GM12878 (cell line): ENCODE results near the gene FAM83G. TPM values are rescaled to one million over a fixed set of nuclear protein-coding genes. Genes with fewer than 3 reads are reported as not detected.

ENCODE experiments used
- ATAC-seq: fragments of 200-7000 bp; cut with Tn5 transposase; 3 replicates; pipeline ENCODE4 v1.9.1; 2020; ENCODE audit warnings: mild to moderate bottlenecking, moderate library complexity
- BruUV-seq: library from RNA; stranded (reverse); fragments of 400-500 nt; replicated peaks from 2 replicates; lab custom pipeline; 2021; lab: Mats Ljungman, UMichigan
- CTCF ChIA-PET: fragments of 300-600 bp; sonication (Branson Sonifier 250); formaldehyde crosslinking; extraction: SDS; loops from one replicate; lab custom pipeline; 2021; ENCODE audit warnings: inconsistent platforms; lab: Yijun Ruan, JAX
- POLR2A ChIA-PET: fragments of 350-600 bp; formaldehyde crosslinking; extraction: SDS; loops from one replicate; lab custom pipeline; 2021; ENCODE audit warnings: inconsistent platforms; lab: Charles Lee
- RAD21 ChIA-PET: fragments of 300-600 bp; sonication (Branson Sonifier 250); formaldehyde crosslinking; loops from one replicate; lab custom pipeline; 2023; ENCODE audit warnings: antibody characterized with exemption; ENCODE audit not compliant: unreplicated experiment; lab: Charles Lee
- SMC1A ChIA-PET: fragments of 300-600 bp; sonication (Branson Sonifier 250); formaldehyde crosslinking; loops from one replicate; lab custom pipeline; 2023; ENCODE audit not compliant: unreplicated experiment, uncharacterized antibody; lab: Charles Lee
- DNase-seq: peaks from one replicate; pipeline ENCODE4 v3.0.0-alpha.2; 2011; ENCODE audit warnings: low read depth, low spot score
- FAIRE-seq: peaks from 3 replicates; lab custom pipeline; 2011; peaks lifted over from hg19 to GRCh38; lab: Jason Lieb, UNC
- H2AFZ ChIP-seq: 2 replicates; pipeline ENCODE4 v1.6.0; 2011; ENCODE audit warnings: low read depth, low read length, control low read depth; ENCODE audit not compliant: control insufficient read depth
- H3K27ac ChIP-seq: 2 replicates; pipeline ENCODE4 v1.5.1; 2011; ENCODE audit warnings: control low read depth; ENCODE audit not compliant: control insufficient read depth, insufficient read depth
- H3K27me3 ChIP-seq, 2 experiments: replicated peaks in 1 of 2; 2 replicates each; pipeline versions ENCODE4 v1.6.0 to v1.6.1; 2011; ENCODE audit warnings: low read length in 1 of 2; ENCODE audit not compliant: control insufficient read depth in 2 of 2, insufficient read depth in 2 of 2
- H3K36me3 ChIP-seq, 2 experiments: 2 replicates each; pipeline ENCODE4 v1.5.1; 2011; ENCODE audit warnings: low read length in 1 of 2; ENCODE audit not compliant: control insufficient read depth in 2 of 2, insufficient read depth in 2 of 2
- H3K4me1 ChIP-seq: 2 replicates; pipeline ENCODE4 v1.6.1; 2011; ENCODE audit warnings: mild to moderate bottlenecking, low read length, moderate library complexity, mixed read lengths; ENCODE audit not compliant: control insufficient read depth, insufficient read depth
- H3K4me2 ChIP-seq: 2 replicates; pipeline ENCODE4 v1.6.0; 2011; ENCODE audit warnings: control low read depth; ENCODE audit not compliant: control insufficient read depth, insufficient read depth
- H3K4me3 ChIP-seq: fragments of 200-600 bp; sonication (generic); 2 replicates; pipeline ENCODE4 v1.5.1; 2016
- H3K79me2 ChIP-seq: 2 replicates; pipeline ENCODE4 v1.6.0; 2011; ENCODE audit warnings: low read length; ENCODE audit not compliant: control insufficient read depth, insufficient read depth
- H3K9ac ChIP-seq: 2 replicates; pipeline ENCODE4 v1.8.0; 2011; ENCODE audit warnings: low read length, control low read depth, mixed read lengths; ENCODE audit not compliant: control insufficient read depth, insufficient read depth
- H3K9me3 ChIP-seq: replicated peaks from 3 replicates; pipeline ENCODE4 v1.5.1; 2011; ENCODE audit warnings: mild to moderate bottlenecking, low read length; ENCODE audit not compliant: control insufficient read depth, insufficient read depth
- H4K20me1 ChIP-seq: 2 replicates; pipeline ENCODE4 v1.6.0; 2011; ENCODE audit not compliant: control insufficient read depth, insufficient read depth
- BCL11A ChIP-seq: IDR thresholded peaks from 2 replicates; pipeline ENCODE4 v1.6.1; 2011; ENCODE audit warnings: low read depth, low read length
- BCL3 ChIP-seq: IDR thresholded peaks from 2 replicates; pipeline ENCODE4 v1.6.1; 2011; ENCODE audit warnings: borderline replicate concordance, low read depth, mild to moderate bottlenecking, moderate library complexity, low read length; ENCODE audit not compliant: insufficient read depth, poor library complexity, severe bottlenecking
- BRCA1 ChIP-seq: IDR thresholded peaks from 2 replicates; pipeline ENCODE4 v1.6.1; 2011; ENCODE audit warnings: low read depth, low read length, improper control_type of control experiment
- FOXK2 ChIP-seq: fragments of 450-650 bp; IDR thresholded peaks from 2 replicates; pipeline ENCODE4 v1.6.1; 2017; ENCODE audit warnings: mild to moderate bottlenecking, moderate library complexity
- FOXM1 ChIP-seq: IDR thresholded peaks from 2 replicates; pipeline ENCODE4 v1.6.1; 2012; ENCODE audit warnings: low read depth, mild to moderate bottlenecking, inconsistent platforms, low read length, moderate library complexity
- JUND ChIP-seq: IDR thresholded peaks from 2 replicates; pipeline ENCODE4 v1.6.1; 2012; ENCODE audit warnings: low read depth, mild to moderate bottlenecking, low read length, improper control_type of control experiment, moderate library complexity
- NBN ChIP-seq: fragments of 450-650 bp; IDR thresholded peaks from 2 replicates; pipeline ENCODE4 v1.6.1; 2016
- RAD21 ChIP-seq: IDR thresholded peaks from 2 replicates; pipeline ENCODE4 v1.6.1; 2011; ENCODE audit warnings: mild to moderate bottlenecking, low read depth, low read length, moderate library complexity; ENCODE audit not compliant: insufficient read depth
- RBBP5 ChIP-seq: fragments of 200-600 bp; sonication (generic); conservative IDR thresholded peaks from 2 replicates; pipeline ENCODE4 v1.6.1; 2016
- SP1 ChIP-seq: IDR thresholded peaks from one replicate; pipeline ENCODE4 v1.6.1; 2011; ENCODE audit warnings: low read depth, low read length
- SUPT20H ChIP-seq: IDR thresholded peaks from 2 replicates; pipeline ENCODE4 v1.6.1; 2011; ENCODE audit warnings: low read depth, mild to moderate bottlenecking, low read length, moderate library complexity, borderline replicate concordance; ENCODE audit not compliant: control insufficient read depth
- YBX1 ChIP-seq: fragments of 450-650 bp; IDR thresholded peaks from 2 replicates; pipeline ENCODE4 v1.6.1; 2016; ENCODE audit warnings: antibody characterized with exemption
- ZNF207 ChIP-seq: fragments of 450-650 bp; IDR thresholded peaks from 2 replicates; pipeline ENCODE4 v1.6.1; 2014; ENCODE audit warnings: antibody characterized with exemption, mild to moderate bottlenecking, borderline replicate concordance
- WGBS: methylation state at CpG from one replicate; pipeline ENCODE4 v1.1.6; 2016; ENCODE audit warnings: low lambda C conversion rate; ENCODE audit not compliant: insufficient replicate concordance, insufficient coverage; ENCODE audit errors: missing lambda C conversion rate; 5-methylcytosine and 5-hydroxymethylcytosine counted together
- in situ Hi-C: fragments of 300-500 bp; cut with MboI; formaldehyde crosslinking; loops from 9 replicates; pipeline ENCODE4 v1.14.3; 2018; ENCODE audit warnings: mixed read lengths
- intact Hi-C: fragments of 100-400 bp; cut with micrococcal nuclease; formaldehyde crosslinking; loops from one replicate; pipeline ENCODE4 v1.14.2; 2022; ENCODE audit not compliant: unreplicated experiment
- polyA plus RNA-seq, 11 experiments: library from polyadenylated mRNA; depleted of rRNA in 4 of 11; unstranded in 6 of 11; stranded (reverse) in 5 of 11; fragments of >200 nt; fragmentation: Nextera tagmentation in 4 of 11; fragmentation: Illumina TruSeq in 1 of 11; extraction: Ambion mirVana in 4 of 11; extraction: Trizol in 1 of 11; gene quantifications; 1 replicate in 1 of 11; 2 replicates in 10 of 11; pipeline versions ENCODE4 v1.2.1 to v1.2.3, GENCODE V29; 2011 to 2016; ENCODE audit warnings: inconsistent platforms in 2 of 11, missing spikeins in 2 of 11, low read depth in 1 of 11
- total RNA-seq, 4 experiments: library from RNA; depleted of rRNA in 3 of 4; stranded (reverse); fragments of >200 nt in 3 of 4; fragmentation: Illumina TruSeq in 1 of 4; extraction: Trizol in 1 of 4; gene quantifications; 2 replicates each; pipeline versions ENCODE4 v1.2.1 to v1.2.3, GENCODE V29; 2013 to 2021
- TF ChIP-seq, protein P1 (sequence below): fragments of 450-650 bp; IDR thresholded peaks from 2 replicates; pipeline ENCODE4 v1.6.1; 2017; ENCODE audit warnings: borderline replicate concordance
- TF ChIP-seq, protein P2 (sequence below): fragments of 450-650 bp; IDR thresholded peaks from 2 replicates; pipeline ENCODE4 v1.6.1; 2017; ENCODE audit warnings: mild to moderate bottlenecking, moderate library complexity
- TF ChIP-seq, protein P3 (sequence below): IDR thresholded peaks from 2 replicates; pipeline ENCODE4 v1.6.1; 2011; ENCODE audit warnings: borderline replicate concordance, low read depth, mild to moderate bottlenecking, moderate library complexity, mixed read lengths, low read length; ENCODE audit not compliant: insufficient read depth; ENCODE audit errors: extremely low read length

The FAM83G gene
- total and polyA plus RNA-seq, 10 of the 15 experiments (the other 5 are each of a cell fraction or from before 2014, with no cell fraction given): 0.03 to 16.7 (median 6.5) TPM

GRCh38 chr17:18987862-18988545 is 16.6 kb downstream of the FAM83G start:
- BruUV-seq: no TSS peak
- CTCF ChIA-PET: interaction anchor here (0.8 to 1.9 kb wide), 2 partner anchors 9 to 27 kb away, joined by 3 to 5 read pairs; no protein-coding TSS in a partner anchor
- in situ Hi-C loops: no loop called here

More at GRCh38 chr17:18987862-18988545, 16.6 kb downstream of the FAM83G start:
- no peak for TF ChIP-seq JUND
- TF ChIP-seq, protein P1, sequence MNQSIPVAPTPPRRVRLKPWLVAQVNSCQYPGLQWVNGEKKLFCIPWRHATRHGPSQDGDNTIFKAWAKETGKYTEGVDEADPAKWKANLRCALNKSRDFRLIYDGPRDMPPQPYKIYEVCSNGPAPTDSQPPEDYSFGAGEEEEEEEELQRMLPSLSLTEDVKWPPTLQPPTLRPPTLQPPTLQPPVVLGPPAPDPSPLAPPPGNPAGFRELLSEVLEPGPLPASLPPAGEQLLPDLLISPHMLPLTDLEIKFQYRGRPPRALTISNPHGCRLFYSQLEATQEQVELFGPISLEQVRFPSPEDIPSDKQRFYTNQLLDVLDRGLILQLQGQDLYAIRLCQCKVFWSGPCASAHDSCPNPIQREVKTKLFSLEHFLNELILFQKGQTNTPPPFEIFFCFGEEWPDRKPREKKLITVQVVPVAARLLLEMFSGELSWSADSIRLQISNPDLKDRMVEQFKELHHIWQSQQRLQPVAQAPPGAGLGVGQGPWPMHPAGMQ: no peak
- no peak for TF ChIP-seq BCL11A
- TF ChIP-seq SP1: no peak
- TF ChIP-seq FOXK2: no peak
- TF ChIP-seq ZNF207: no peak
- TF ChIP-seq, protein P2, sequence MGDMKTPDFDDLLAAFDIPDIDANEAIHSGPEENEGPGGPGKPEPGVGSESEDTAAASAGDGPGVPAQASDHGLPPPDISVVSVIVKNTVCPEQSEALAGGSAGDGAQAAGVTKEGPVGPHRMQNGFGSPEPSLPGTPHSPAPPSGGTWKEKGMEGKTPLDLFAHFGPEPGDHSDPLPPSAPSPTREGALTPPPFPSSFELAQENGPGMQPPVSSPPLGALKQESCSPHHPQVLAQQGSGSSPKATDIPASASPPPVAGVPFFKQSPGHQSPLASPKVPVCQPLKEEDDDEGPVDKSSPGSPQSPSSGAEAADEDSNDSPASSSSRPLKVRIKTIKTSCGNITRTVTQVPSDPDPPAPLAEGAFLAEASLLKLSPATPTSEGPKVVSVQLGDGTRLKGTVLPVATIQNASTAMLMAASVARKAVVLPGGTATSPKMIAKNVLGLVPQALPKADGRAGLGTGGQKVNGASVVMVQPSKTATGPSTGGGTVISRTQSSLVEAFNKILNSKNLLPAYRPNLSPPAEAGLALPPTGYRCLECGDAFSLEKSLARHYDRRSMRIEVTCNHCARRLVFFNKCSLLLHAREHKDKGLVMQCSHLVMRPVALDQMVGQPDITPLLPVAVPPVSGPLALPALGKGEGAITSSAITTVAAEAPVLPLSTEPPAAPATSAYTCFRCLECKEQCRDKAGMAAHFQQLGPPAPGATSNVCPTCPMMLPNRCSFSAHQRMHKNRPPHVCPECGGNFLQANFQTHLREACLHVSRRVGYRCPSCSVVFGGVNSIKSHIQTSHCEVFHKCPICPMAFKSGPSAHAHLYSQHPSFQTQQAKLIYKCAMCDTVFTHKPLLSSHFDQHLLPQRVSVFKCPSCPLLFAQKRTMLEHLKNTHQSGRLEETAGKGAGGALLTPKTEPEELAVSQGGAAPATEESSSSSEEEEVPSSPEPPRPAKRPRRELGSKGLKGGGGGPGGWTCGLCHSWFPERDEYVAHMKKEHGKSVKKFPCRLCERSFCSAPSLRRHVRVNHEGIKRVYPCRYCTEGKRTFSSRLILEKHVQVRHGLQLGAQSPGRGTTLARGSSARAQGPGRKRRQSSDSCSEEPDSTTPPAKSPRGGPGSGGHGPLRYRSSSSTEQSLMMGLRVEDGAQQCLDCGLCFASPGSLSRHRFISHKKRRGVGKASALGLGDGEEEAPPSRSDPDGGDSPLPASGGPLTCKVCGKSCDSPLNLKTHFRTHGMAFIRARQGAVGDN: no peak
- no peak for TF ChIP-seq NBN
- TF ChIP-seq RBBP5: no peak
- no peak for TF ChIP-seq BRCA1
- TF ChIP-seq SUPT20H: no peak
- TF ChIP-seq YBX1: no peak
- TF ChIP-seq RAD21: no peak
- TF ChIP-seq, protein P3, sequence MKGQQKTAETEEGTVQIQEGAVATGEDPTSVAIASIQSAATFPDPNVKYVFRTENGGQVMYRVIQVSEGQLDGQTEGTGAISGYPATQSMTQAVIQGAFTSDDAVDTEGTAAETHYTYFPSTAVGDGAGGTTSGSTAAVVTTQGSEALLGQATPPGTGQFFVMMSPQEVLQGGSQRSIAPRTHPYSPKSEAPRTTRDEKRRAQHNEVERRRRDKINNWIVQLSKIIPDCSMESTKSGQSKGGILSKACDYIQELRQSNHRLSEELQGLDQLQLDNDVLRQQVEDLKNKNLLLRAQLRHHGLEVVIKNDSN: no peak
- no peak for TF ChIP-seq FOXM1
- no peak for TF ChIP-seq BCL3
- TF ChIP-seq, all 136 proteins: peak for 0
- ChIA-PET SMC1A (no interaction called here), POLR2A (interaction anchor here (0.5 kb wide), 1 partner anchor 659 kb away, joined by 5 read pairs; no protein-coding TSS in a partner anchor), RAD21 (no interaction called here)
- Histone ChIP-seq H3K9ac (no peak overlapping the region), H2AFZ (no peak overlapping the region), H3K4me3 (no peak overlapping the region), H3K36me3 (peaks cover 0 to 14% of the 10 kb centered on the region in 2 experiments; a peak in 3 of 4 replicates), H3K4me1 (peaks cover 6% of the 10 kb centered on the region), H3K9me3 (no peaks in the 10 kb centered on the region), H3K4me2 (no peak overlapping the region), H4K20me1 (no peaks in the 10 kb centered on the region), H3K27ac (no peak overlapping the region), H3K27me3 (no peaks in the 10 kb centered on the region), H3K79me2 (no peaks in the 10 kb centered on the region)
- 85% methylated on average over 14 of the region's 14 CpGs for WGBS
- FAIRE-seq (no peak), DNase-seq (no peak), ATAC-seq (no peak)
- intact Hi-C loops: no loop called here
